GM18861 (cell line): ENCODE results near the gene GAL3ST2.
"Not testable (repeated sequence)": the region's sequence is repeated elsewhere in the genome, so short reads cannot be mapped to it uniquely, and the experiment has no call there.

Experiments
- ATAC-seq: cut with Tn5 transposase; IDR thresholded peaks from one replicate; pipeline ENCODE4 v1.9.1; 2021; ENCODE audit not compliant: unreplicated experiment

Gene GAL3ST2

DNA sequence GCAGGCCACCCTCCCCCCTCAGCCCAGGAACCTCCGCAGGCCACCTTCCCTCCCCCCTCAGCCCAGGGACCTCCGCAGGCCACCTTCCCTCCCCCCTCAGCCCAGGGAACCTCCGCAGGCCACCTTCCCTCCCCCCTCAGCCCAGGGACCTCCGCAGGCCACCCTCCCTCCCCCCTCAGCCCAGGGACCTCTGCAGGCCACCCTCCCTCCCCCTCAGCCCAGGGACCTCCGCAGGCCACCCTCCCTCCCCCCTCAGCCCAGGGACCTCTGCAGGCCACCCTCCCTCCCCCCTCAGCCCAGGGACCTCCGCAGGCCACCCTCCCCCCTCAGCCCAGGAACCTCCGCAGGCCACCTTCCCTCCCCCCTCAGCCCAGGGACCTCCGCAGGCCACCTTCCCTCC, 29.6 kb downstream of the GAL3ST2 start:
- ATAC-seq = not testable (repeated sequence)

DNA sequence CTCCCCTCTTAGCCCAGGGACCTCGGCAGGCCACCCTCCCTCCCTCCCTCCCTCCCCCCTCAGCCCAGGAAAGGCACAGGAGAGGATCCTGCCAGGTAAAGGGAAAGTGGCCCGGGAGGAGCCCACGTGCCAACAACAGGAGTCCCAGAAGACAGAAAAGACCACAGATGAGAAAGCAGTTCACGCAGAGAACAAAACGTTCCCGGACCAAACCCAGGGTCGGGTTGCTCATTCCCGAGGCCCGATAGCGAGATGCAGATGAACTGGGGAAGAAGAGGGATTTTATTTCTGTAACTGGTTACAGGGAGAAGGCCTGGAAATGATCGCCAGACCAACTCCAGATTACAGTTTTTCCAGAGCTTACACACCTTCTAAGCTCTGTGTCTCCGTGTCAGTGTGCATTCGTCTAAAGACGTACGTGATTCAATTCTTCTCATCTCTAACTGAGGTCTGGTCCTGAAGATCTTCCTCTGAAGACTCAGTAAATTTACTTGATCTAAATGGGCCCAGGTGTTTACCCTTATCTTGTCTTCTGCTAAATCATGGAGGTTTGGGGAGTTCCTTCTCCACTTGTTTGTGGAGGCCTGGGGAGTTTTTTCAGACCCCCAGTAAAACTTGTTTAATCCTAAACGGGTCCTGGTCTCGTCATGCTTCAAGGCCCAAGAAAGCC, 31.6 kb downstream of the GAL3ST2 start:
- ATAC-seq = no peak

DNA sequence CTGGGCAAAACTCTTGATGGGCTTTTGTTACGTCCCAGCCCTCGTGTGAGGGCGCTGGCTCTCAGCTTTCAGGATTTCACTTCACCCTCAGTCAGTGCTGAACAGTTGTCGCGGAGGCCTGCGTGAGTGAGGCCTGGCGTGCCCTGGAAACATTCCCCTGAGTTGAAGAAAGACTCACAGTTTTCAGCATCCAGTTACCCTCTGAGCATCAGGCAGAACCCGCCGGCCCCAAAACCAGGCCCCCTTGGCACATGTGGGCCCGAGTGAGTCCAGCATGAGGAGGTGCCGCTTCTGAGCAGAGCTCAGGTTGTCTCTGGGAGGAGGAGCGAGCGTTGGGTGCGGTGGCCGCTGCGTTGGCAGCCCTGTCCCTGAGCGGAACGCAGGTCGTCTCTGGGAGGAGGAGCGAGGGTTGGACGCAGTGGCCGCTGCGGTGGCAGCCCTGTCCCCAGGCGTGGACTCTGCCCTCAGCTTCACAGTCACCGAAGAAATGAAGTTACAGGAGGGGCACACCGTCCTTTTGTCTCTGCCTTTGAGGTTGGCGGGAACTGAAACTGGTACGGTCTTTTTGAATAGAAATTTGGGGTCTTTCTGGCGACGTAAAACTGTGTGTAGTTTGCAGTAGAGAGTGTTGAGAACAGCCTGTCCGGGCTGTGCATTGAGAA, 32.2 kb downstream of the GAL3ST2 start, which contains the start of gene NEU4:
TSS of gene NEU4 (plus strand) at position 473 of the 662 bp plus-strand sequence. CDS start 5,292 bp downstream, outside the sequence.
- no peak for ATAC-seq

DNA sequence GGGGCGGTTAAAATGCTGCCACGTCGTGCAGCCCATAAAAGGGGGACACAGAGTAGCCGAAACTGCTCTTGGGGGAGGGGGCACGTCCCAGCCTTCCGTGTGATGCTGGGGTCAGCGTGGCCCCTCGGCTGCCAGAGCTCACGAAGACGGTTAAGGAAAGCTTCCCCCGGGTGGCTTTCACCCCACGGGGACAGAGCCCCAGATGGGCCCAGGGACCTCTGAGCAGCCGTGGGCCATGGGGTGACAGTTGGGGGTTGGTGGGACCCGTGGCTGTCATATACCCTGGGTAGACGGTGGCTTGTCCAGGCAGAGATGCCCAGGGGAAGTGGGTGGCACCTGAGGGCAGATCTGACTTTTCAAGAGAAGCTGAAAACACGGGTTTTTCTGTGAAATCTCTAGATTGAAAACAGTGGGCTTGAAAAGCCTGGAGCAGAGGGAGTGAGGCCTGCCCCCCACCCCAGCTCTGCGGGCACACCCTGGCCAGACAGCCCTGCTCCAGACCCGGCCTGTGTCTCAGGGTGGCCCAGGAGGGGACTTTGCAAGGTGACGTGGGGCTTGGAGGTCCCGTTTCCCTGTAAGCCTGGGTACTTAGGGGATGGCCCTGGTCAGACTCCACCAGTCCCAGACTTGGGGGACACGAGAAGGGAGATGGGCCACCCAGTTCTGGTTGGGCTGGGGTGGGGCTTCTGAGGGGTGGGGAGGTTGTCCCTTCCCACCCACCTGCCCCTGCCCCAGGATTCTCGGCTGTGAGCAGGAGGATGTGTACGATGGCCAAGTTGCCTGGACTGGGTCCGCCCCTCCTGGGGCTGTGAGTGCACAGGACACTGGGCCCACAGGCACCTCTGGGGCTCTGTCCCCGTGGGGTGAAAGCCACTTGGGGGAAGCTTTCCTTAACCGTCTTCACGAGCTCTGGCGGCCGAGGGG, 33.0 kb downstream of the GAL3ST2 start:
- ATAC-seq = no peak

DNA sequence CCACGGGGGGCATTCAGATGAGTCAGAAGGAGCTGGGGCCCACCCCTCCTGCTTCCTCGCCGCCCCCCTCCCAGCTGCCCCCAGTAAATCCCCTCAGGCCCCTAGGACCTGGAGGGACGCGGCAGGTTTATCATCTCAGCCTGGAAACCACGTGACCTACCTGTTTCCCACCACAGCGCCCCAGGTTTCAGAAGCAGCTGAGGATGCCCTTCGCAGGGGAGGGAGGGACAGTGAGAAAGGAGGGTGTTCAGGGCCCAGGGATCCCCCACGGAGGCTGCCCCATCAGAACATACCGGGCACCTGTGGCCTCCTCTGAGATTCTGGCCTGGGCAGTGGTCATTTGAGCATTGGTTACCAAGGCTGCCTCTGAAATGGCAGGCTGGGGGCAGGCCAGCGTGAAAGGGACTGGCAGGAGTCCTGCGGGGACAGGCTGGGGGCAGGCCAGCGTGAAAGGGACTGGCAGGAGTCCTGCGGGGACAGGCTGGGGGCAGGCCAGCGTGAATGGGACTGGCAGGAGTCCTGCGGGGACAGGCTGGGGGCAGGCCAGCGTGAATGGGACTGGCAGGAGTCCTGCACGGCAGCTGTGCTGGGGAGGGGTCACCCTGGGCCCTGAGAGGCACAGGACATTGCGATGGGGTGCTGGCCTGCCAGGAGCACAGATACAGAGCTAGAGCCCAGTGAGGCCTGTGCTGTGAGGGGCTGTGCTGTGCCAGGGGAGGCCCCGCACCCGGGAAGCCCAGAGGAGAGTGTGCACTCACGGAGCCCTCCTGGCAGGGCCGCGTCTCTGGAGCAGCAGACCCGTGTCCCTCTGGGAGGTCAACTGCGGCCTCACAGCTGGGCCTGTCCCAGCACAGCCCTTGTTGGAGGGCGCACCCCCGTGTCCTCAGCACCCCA, 33.9 kb downstream of the GAL3ST2 start:
- no peak for ATAC-seq

DNA sequence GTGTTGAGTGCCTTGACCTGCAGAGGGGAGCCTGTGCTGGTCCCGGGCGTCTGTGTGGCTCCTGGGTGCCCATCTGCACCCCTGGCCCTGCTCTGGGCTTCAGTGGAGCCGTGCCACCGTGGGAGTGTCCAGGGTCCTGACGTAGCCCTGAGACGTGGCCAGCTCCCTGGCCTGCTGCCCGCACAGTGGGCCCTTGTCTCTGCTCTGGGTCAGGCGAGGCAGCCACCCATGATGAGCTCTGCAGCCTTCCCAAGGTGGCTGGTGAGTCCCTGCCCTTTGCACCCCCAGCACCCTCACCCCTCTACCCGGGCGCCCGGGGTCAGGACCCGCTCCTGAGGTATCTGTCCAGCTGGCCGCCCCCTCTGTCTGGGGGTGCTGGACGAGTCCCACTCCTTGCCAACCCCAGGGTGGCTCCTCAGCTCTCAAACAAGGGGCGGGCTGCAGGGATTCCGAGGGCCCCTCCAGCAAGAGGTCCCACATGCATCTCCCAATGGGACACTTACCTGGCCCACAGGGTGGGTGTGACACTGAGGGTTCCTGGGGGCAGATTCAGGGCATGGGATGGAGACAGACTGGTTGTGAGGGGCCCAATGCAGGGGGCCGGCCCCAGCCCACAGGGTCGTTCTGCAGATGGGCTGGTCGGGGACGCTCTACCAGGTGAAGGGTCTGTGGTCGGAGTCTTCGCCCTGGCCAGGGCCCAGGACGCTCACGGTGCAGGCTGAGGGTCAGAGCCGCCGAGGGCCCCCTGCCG, 34.8 kb downstream of the GAL3ST2 start:
- ATAC-seq = no peak

DNA sequence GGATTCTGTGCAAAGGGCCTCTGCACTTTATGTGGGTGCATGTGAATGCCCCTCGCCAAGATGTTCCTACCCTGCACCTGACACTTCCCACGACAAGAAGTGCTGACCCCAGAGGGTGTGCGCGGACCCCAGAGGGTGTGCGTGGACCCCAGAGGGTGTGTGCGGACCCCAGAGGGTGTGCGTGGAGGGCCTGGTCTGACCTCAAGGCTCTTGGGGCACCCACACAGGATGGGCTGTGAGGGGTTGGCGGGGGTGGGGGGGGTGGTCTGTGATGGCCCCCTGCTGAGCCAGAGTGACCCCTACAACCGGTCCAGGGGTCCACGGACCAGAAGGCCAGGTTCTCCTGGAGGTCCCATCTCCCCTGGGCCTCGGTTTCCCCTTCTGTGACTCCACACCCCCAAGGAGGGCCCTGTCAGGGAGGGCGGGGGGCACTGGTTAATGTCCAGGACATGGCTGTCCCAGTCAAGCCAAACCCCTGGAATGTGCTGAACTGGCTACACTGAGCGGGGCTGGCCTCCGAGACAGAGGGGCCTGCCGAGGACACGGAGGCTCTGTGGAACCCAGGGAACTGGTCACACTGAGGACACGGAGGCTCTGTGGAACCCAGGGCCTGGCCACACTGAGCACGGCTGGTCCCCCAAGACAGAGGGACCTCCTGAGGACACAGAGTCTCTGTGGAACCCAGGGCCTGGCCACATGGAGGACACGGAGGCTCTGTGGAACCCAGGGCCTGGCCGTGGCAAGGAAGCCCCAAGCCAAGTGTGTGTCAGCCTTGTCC, 35.5 kb downstream of the GAL3ST2 start:
- ATAC-seq = no peak

DNA sequence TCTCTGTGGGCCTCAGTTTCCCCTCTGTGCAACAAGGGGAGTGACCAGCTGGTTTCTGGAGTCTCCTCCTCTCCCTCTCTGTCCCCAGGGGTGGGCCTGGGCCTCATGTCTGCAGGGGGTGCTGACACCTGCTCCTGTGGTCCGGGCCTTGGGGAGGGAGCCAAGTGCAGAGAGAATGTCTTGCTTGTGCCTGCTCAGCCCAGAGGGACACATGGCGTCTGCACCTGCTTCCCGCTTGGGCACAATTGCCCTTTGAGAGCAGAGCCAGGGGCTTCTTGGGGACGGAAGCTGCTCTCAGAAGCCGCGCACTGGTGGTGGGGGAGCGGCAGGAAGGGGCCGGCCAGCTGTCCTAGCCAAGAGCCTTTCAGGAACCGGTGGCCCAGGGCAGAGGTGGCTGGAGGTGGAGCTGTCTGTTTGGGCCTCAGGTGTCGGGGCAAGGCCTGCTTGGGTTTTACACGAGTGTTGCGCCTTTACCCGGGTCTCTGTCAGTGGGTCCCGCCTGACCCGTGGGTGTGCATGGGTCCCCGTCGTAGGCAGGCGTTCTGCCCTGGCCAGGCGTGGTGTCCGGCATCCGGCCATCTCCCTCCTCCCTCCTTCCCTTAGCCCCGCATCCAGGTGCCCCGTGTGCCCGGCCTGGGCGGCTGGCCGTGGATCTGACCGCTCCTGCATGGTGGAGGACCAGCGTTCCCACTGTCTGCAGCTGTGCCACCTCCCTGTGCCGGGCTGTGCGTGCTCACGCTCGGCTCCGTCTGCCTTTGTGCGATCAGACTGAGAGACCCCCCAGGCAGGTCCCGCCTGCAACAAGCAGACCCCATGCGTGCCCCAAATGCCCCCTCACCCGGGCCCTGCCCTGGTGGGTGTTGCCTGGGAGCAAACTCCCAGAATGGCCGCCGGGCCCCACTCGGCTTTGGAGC, 36.4 kb downstream of the GAL3ST2 start:
- no peak for ATAC-seq

DNA sequence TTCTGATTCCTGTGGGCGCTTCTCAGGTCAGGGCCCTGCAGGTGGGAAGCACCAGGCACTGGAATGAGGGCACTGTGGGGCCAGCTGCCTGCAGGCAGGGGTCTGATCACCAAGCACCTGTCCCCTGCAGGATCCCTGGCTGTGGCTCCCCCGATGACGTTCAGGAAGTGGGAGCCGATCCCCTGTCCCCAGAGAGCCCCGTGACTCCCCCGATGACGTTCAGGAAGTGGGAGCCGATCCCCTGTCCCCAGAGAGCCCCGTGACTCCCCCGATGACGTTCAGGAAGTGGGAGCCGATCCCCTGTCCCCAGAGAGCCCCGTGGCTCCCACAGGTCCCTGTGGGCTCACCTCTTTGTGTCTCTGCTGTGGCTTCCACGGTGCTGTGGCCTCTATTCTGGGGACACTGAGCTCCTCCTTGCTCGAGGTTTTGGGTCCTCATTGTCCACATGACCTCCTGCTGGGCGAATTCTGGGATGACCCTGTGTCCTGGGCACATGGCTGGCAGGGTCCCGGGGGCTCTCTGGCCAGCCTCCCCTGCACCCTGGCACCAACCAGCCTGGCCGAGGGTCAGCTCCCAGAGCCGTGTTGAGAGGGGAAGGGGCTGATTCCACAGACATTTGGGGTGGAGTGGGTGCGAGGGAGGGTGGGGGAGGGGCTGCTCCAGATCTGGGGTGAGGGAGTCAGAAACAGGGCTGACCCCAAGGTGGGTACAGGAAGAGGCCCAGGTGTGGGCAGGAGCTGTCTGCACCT, 37.2 kb downstream of the GAL3ST2 start:
- ATAC-seq = no peak

DNA sequence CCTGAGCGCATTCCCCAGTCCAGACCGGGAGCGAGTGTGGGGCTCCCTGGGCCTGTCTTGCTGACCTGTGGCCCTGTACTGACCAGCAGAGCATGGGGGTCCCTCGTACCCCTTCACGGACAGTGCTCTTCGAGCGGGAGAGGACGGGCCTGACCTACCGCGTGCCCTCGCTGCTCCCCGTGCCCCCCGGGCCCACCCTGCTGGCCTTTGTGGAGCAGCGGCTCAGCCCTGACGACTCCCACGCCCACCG, 37.7 kb downstream of the GAL3ST2 start:
- ATAC-seq = no peak

DNA sequence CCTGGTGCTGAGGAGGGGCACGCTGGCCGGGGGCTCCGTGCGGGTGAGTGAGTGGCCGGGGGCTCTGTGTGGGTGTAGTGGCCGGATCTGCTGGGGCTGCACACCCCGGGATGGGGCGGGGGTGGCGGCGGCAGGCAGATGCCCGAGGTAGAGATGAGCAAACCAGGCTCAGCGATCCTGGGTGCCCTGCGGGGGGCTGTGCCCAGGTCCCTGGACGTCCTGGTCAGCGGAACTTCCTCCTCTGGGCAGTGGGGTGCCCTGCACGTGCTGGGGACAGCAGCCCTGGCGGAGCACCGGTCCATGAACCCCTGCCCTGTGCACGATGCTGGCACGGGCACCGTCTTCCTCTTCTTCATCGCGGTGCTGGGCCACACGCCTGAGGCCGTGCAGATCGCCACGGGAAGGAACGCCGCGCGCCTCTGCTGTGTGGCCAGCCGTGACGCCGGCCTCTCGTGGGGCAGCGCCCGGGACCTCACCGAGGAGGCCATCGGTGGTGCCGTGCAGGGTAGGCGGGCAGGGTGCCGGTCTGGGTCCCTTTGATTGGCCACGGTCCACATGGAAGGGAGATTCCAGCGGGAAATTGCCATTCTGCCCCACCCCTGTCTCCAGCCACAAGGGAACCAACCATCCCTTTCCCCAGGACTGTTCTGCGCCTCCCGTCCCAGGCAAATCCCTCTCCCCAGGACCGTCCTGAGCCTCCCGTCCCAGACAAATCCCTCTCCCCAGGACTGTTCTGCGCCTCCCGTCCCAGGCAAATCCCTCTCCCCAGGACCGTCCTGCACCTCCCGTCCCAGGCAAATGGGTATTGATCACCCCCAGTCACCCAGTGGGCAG, 38.2 kb downstream of the GAL3ST2 start:
- no peak for ATAC-seq

DNA sequence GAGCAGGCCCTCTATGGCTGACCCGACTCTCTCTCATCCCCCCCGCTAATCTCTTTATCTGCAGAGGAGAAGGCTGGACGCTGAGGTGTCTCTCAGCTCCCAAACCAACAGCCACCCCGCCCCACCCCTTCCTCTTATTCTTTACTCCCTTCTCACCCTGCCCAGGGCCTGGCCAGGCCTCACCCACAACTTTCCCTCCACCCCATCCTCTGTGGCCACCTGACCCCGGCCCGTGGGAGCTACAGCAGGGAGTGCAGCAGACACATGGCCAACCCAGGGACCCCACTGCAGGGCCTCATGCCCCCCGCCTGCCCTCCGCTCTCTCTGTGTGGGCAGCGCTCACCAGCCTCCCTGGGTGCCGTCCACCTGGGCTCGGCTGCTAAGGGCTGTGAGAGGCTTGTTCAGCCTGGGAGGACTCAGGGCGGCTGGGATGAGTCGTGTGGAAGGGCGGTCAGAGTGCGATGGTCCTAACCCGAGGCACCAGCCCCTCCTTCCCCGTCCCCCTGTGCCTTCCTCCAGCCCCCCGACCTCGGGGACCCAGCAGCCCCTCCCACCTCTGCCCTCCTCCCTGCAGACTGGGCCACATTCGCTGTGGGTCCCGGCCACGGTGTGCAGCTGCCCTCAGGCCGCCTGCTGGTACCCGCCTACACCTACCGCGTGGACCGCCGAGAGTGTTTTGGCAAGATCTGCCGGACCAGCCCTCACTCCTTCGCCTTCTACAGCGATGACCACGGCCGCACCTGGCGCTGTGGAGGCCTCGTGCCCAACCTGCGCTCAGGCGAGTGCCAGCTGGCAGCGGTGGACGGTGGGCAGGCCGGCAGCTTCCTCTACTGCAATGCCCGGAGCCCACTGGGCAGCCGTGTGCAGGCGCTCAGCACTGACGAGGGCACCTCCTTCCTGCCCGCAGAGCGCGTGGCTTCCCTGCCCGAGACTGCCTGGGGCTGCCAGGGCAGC, 39.1 kb downstream of the GAL3ST2 start:
- ATAC-seq = no peak

DNA sequence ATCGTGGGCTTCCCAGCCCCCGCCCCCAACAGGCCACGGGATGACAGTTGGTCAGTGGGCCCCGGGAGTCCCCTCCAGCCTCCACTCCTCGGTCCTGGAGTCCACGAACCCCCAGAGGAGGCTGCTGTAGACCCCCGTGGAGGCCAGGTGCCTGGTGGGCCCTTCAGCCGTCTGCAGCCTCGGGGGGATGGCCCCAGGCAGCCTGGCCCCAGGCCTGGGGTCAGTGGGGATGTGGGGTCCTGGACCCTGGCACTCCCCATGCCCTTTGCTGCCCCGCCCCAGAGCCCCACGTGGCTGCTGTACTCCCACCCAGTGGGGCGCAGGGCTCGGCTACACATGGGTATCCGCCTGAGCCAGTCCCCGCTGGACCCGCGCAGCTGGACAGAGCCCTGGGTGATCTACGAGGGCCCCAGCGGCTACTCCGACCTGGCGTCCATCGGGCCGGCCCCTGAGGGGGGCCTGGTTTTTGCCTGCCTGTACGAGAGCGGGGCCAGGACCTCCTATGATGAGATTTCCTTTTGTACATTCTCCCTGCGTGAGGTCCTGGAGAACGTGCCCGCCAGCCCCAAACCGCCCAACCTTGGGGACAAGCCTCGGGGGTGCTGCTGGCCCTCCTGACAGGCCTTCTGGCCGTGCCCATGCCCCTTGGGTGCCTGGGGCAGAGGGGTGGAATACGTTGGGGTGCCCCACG, 40.0 kb downstream of the GAL3ST2 start:
- no peak for ATAC-seq

DNA sequence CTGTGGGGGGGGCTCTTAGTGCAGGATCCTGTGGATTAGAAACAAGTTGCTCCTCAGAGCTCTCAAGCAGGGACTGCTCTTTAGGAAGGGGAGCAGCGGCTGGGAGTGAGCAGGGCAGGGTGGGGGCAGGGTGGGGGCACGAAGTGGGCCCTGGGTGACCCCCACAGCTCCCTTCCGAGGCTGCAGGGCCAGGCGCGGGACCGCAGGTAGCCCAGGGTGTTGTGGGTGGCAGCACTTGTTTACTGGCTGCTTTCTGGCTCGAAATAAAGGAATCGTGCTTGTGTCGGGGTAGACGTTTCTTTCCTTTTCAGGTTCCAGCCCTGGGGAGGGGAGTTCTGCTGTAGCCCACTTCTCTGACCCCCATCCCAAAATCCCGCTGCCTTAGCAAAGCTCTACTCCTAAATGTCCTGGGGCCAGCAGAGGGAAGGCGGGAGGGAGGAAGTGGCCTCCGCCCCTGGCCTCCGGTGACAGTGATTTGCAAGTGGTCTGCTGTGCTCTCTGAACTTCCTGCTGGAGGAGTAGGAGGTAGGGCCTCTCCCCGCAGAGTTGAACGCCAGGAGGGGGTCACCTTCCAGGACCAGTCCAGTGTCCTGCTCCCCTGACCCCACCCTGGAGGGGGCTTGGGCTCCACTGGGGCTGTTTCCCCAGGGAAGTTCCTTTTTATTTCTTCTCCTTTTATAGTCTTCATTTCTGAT, 40.7 kb downstream of the GAL3ST2 start:
- ATAC-seq = no peak

DNA sequence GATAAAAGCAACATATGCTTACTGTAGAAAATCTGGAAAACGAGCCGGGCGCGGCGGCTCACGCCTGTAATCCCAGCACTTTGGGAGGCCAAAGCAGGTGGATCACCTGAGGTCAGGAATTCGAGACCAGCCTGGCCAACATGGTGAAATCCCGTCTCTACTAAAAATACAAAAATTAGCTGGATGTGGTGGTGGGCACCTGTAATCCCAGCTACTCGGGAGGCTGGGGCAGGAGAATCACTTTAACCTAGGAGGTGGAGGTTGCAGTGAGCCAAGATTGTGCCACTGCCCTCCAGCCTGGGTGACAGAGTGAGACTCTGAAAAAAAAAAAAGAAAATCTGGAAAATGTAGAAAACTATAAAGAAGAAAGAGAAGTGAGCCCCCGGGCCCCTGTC, 41.2 kb downstream of the GAL3ST2 start:
- not testable (repeated sequence) for ATAC-seq
